Mesendoderm (in vitro differentiated cells): ENCODE data around the gene GPRASP2. TPM values are rescaled to one million over a fixed set of nuclear protein-coding genes. Genes with fewer than 3 reads are reported as not detected.
A peak's percentile ranks its signal among the peaks of the same experiment; 100 is the strongest.
"Not testable (repeated sequence)": the region's sequence is repeated elsewhere in the genome, so short reads cannot be mapped to it uniquely, and the experiment has no call there.

Experiments
- DNase-seq: peaks from one replicate; pipeline ENCODE4 v3.0.0; 2013
- H2AK5ac ChIP-seq: 2 replicates; pipeline ENCODE4 v1.6.1; 2013; ENCODE audit warnings: low read length, inconsistent platforms
- H2BK120ac ChIP-seq: 2 replicates; pipeline ENCODE4 v1.6.1; 2013; ENCODE audit warnings: low read depth, mild to moderate bottlenecking, low read length, moderate library complexity, mixed read lengths
- H2BK15ac ChIP-seq: replicated peaks from 2 replicates; pipeline ENCODE4 v1.6.1; 2013; ENCODE audit warnings: low read depth, mild to moderate bottlenecking, moderate library complexity
- H2BK5ac ChIP-seq: 2 replicates; pipeline ENCODE4 v1.6.1; 2013; ENCODE audit warnings: low read length, inconsistent platforms
- H3K18ac ChIP-seq: 2 replicates; pipeline ENCODE4 v1.6.1; 2013; ENCODE audit warnings: mild to moderate bottlenecking, low read length, mixed read lengths
- H3K23ac ChIP-seq: one replicate; pipeline ENCODE4 v1.6.1; 2013; ENCODE audit warnings: low read length
- H3K27ac ChIP-seq: 2 replicates; pipeline ENCODE4 v1.5.1; 2013; ENCODE audit warnings: low read depth, mild to moderate bottlenecking, inconsistent platforms, low read length, moderate library complexity
- H3K27me3 ChIP-seq: 2 replicates; pipeline ENCODE4 v1.6.1; 2013; ENCODE audit warnings: low read length, control low read depth, mild to moderate bottlenecking, inconsistent platforms; ENCODE audit not compliant: insufficient read depth, poor library complexity
- H3K36me3 ChIP-seq: 2 replicates; pipeline ENCODE4 v1.6.1; 2013; ENCODE audit warnings: low read length, inconsistent platforms; ENCODE audit not compliant: control insufficient read depth, insufficient read depth
- H3K4ac ChIP-seq: one replicate; pipeline ENCODE4 v1.6.1; 2013; ENCODE audit warnings: low read depth, mild to moderate bottlenecking, low read length, moderate library complexity
- H3K4me1 ChIP-seq: 2 replicates; pipeline ENCODE4 v1.6.1; 2013; ENCODE audit warnings: low read depth, low read length, inconsistent platforms; ENCODE audit not compliant: control insufficient read depth
- H3K4me2 ChIP-seq: 2 replicates; pipeline ENCODE4 v1.6.1; 2013; ENCODE audit warnings: low read length
- H3K4me3 ChIP-seq: 2 replicates; pipeline ENCODE4 v1.5.1; 2013; ENCODE audit warnings: mild to moderate bottlenecking, low read length
- H3K56ac ChIP-seq: one replicate; pipeline ENCODE4 v1.6.1; 2013; ENCODE audit warnings: low read length
- H3K79me1 ChIP-seq: 2 replicates; pipeline ENCODE4 v1.6.1; 2013; ENCODE audit warnings: low read length, inconsistent platforms
- H3K79me2 ChIP-seq: 2 replicates; pipeline ENCODE4 v1.6.1; 2013; ENCODE audit warnings: mild to moderate bottlenecking, low read length; ENCODE audit not compliant: control insufficient read depth, insufficient read depth
- H3K9ac ChIP-seq: 2 replicates; pipeline ENCODE4 v1.6.1; 2013; ENCODE audit warnings: low read length, inconsistent platforms
- H4K5ac ChIP-seq: one replicate; pipeline ENCODE4 v1.6.1; 2013; ENCODE audit warnings: low read length
- H4K8ac ChIP-seq: one replicate; pipeline ENCODE4 v1.6.1; 2013; ENCODE audit warnings: low read depth, mild to moderate bottlenecking, control low read depth, low read length, moderate library complexity
- WGBS: extraction: QIAGEN DNeasy Blood & Tissue Kit; methylation state at CpG from one replicate; pipeline ENCODE4 v1.1.7; 2013; ENCODE audit warnings: low lambda C conversion rate, missing lambda C conversion rate; ENCODE audit not compliant: insufficient coverage; ENCODE audit errors: extremely low coverage; 5-methylcytosine and 5-hydroxymethylcytosine counted together
- polyA plus RNA-seq, 2 experiments: library from polyadenylated mRNA; stranded (reverse); fragments of 200-250 nt; gene quantifications; one replicate each; pipeline ENCODE4 v1.2.3, GENCODE V29; 2013

GPRASP2 gene
- polyA plus RNA-seq (2013, experiment 1 of 2), result 11.5 TPM
- 11.4 TPM for polyA plus RNA-seq (2013, experiment 2 of 2)

GRCh38 chrX:102712216-102712966 is at the start of gene GPRASP2:
GPRASP2 (plus strand) TSS chrX:102712448; CDS start chrX:102714870, 2,422 bp downstream.
- Histone ChIP-seq H3K79me2 (no peaks in the 10 kb centered on the region), H3K79me1 (no peaks in the 10 kb centered on the region), H3K18ac (peak within 1 kb of the TSS; percentile 8), H3K4ac (no peak within 1 kb of the TSS), H3K4me2 (peak within 1 kb of the TSS; percentile 28), H3K4me3 (peak within 1 kb of the TSS; percentile 41), H3K23ac (no peak within 1 kb of the TSS), H3K9ac (peak within 1 kb of the TSS; percentile 65), H3K27ac (no peak within 1 kb of the TSS), H3K27me3 (no peaks in the 10 kb centered on the region), H2AK5ac (no peak within 1 kb of the TSS), H3K56ac (peak within 1 kb of the TSS; percentile 81), H2BK120ac (no peak within 1 kb of the TSS), H3K36me3 (no peaks in the 10 kb centered on the region), H3K4me1 (no peaks in the 10 kb centered on the region), H4K5ac (no peak within 1 kb of the TSS), H4K8ac (no peak within 1 kb of the TSS), H2BK5ac (no peak within 1 kb of the TSS), H2BK15ac (no peak within 1 kb of the TSS)
- no CpG with 5 or more reads among the region's 68 CpGs for WGBS
- DNase-seq, result peak; percentile 45

- not testable (repeated sequence) for H2BK120ac ChIP-seq, H3K23ac ChIP-seq, H2AK5ac ChIP-seq, H3K4me2 ChIP-seq, H4K5ac ChIP-seq, H2BK5ac ChIP-seq, H3K27ac ChIP-seq, H3K79me1 ChIP-seq, H3K27me3 ChIP-seq, H4K8ac ChIP-seq, H3K9ac ChIP-seq, DNase-seq, H3K79me2 ChIP-seq, H2BK15ac ChIP-seq, H3K4me1 ChIP-seq, H3K18ac ChIP-seq, H3K4me3 ChIP-seq, H3K36me3 ChIP-seq, H3K56ac ChIP-seq, H3K4ac ChIP-seq
- no CpG with 5 or more reads among the region's 4 CpGs for WGBS
Observed at GRCh38 chrX:102663820-102664219, 48.4 kb upstream of the GPRASP2 start.

GRCh38 chrX:102667034-102667433 is 45.2 kb upstream of the GPRASP2 start:
- not testable (repeated sequence) for H3K4me3 ChIP-seq, H3K9ac ChIP-seq, H3K27me3 ChIP-seq, H2BK5ac ChIP-seq, H2BK15ac ChIP-seq, H3K4ac ChIP-seq, H2AK5ac ChIP-seq, H2BK120ac ChIP-seq, H4K5ac ChIP-seq, DNase-seq, H3K18ac ChIP-seq, H3K4me1 ChIP-seq, H4K8ac ChIP-seq, H3K36me3 ChIP-seq, H3K4me2 ChIP-seq, H3K79me1 ChIP-seq, H3K79me2 ChIP-seq, H3K27ac ChIP-seq, H3K23ac ChIP-seq, H3K56ac ChIP-seq
- no CpG with 5 or more reads among the region's 1 CpG for WGBS

- Histone ChIP-seq H3K79me2 (no peaks in the 10 kb centered on the region), H3K27me3 (no peaks in the 10 kb centered on the region), H4K5ac (no peak overlapping the region), H3K4me1 (no peaks in the 10 kb centered on the region), H2BK120ac (no peak overlapping the region), H3K9ac (no peak overlapping the region), H3K27ac (no peak overlapping the region), H2BK5ac (no peak overlapping the region), H3K79me1 (no peaks in the 10 kb centered on the region), H3K4me2 (no peak overlapping the region), H3K23ac (no peak overlapping the region), H3K4me3 (no peak overlapping the region), H3K36me3 (no peaks in the 10 kb centered on the region), H4K8ac (no peak overlapping the region), H3K4ac (no peak overlapping the region), H2AK5ac (no peak overlapping the region), H3K18ac (no peak overlapping the region), H2BK15ac (no peak overlapping the region), H3K56ac (no peak overlapping the region)
- no CpG with 5 or more reads among the region's 4 CpGs for WGBS
- DNase-seq, result no peak
Observed at GRCh38 chrX:102669526-102669925, 42.7 kb upstream of the GPRASP2 start.

GRCh38 chrX:102672856-102673255 is 39.4 kb upstream of the GPRASP2 start:
- H4K5ac ChIP-seq, result no peak overlapping the region
- no peak overlapping the region for H2BK120ac ChIP-seq
- H2BK15ac ChIP-seq, result no peak overlapping the region
- no peaks in the 10 kb centered on the region for H3K79me1 ChIP-seq
- H3K4me1 ChIP-seq, result no peaks in the 10 kb centered on the region
- H3K79me2 ChIP-seq, result no peaks in the 10 kb centered on the region
- no peak overlapping the region for H3K18ac ChIP-seq
- H3K27me3 ChIP-seq, result no peaks in the 10 kb centered on the region
- H3K9ac ChIP-seq, result no peak overlapping the region
- no CpG with 5 or more reads among the region's 3 CpGs for WGBS
- DNase-seq, result no peak
- no peak overlapping the region for H4K8ac ChIP-seq
- no peaks in the 10 kb centered on the region for H3K36me3 ChIP-seq
- H3K27ac ChIP-seq, result no peak overlapping the region
- no peak overlapping the region for H2AK5ac ChIP-seq
- no peak overlapping the region for H3K23ac ChIP-seq
- H3K56ac ChIP-seq, result no peak overlapping the region
- no peak overlapping the region for H3K4me2 ChIP-seq
- no peak overlapping the region for H2BK5ac ChIP-seq
- H3K4me3 ChIP-seq, result no peak overlapping the region
- no peak overlapping the region for H3K4ac ChIP-seq

- H4K8ac ChIP-seq, H3K18ac ChIP-seq, H3K4me1 ChIP-seq, H3K4me2 ChIP-seq, H3K9ac ChIP-seq, H3K27me3 ChIP-seq, DNase-seq, H4K5ac ChIP-seq, H3K27ac ChIP-seq, H3K23ac ChIP-seq, H2BK15ac ChIP-seq, H2BK120ac ChIP-seq, H3K4ac ChIP-seq, H3K36me3 ChIP-seq, H2AK5ac ChIP-seq, H3K79me1 ChIP-seq, H3K56ac ChIP-seq, H3K4me3 ChIP-seq, H2BK5ac ChIP-seq, H3K79me2 ChIP-seq: not testable (repeated sequence)
- WGBS, result no CpG with 5 or more reads among the region's 1 CpG
Observed at GRCh38 chrX:102677479-102677878, 34.8 kb upstream of the GPRASP2 start.
